Stimulated activated CD4-positive, alpha-beta T cell treated with anti-CD3 and anti-CD28 coated beads, Interleukin-2, amount 100 ng/mL, for 4 hours (primary cell): ENCODE results near the gene PRDM16.

Experiments
- DNase-seq: peaks from one replicate; pipeline ENCODE4 v3.0.0-alpha.2; 2020; ENCODE audit warnings: low read depth

PRDM16 gene

DNA sequence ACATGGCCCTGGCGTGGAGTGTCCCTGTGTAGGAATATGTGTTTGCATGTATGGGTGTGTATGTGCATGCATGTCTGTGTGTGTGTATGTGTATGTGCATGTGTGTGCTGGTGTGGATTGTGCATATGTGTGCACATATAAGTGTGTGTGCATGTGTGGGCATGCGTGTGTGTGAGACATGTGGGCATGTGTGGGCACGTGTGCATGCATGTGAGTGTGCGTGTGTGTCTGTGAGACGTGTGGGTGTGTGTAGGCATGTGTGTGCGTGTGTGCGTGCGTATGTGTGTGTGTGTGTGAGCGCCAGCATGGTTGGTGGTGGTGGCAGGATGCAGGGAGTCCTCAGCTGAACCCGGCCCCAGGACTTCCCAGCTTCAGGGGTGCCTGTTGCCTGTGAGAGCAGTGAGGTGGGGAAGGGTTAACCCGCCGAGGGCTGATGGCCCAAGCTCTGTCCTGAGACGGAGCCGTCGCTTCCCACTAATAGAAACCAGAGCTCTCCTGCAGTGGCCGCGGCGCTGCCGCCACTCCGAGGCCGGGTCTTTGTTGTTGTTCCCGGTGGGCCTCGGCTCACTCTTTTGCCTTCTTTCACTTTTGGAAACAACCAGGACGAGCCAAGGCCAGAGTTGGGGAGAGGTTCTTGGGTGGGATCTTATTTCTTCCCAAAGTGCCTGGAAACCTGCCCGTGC, 241.9 kb downstream of the PRDM16 start:
- no peak for DNase-seq

DNA sequence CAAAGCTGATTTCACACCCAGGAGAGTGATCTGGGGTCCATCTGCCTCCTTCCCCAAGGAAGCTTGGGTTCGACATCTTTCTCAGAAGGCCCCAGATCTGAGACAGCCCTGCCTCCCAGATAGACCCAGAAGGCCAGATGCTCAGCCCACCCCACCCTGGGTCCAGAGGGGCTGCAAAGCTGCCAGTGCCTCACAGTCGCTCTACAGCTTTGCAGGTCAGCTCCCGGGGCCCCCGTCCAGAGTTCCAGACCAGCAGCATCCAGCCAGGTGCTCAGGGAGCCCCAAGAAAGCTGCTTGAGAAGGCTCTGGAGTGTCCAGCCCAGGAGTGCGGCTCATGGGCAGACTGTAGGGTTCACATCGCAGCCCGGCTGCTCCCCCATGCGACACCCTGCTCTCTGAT, 242.7 kb downstream of the PRDM16 start:
- DNase-seq, result no peak

DNA sequence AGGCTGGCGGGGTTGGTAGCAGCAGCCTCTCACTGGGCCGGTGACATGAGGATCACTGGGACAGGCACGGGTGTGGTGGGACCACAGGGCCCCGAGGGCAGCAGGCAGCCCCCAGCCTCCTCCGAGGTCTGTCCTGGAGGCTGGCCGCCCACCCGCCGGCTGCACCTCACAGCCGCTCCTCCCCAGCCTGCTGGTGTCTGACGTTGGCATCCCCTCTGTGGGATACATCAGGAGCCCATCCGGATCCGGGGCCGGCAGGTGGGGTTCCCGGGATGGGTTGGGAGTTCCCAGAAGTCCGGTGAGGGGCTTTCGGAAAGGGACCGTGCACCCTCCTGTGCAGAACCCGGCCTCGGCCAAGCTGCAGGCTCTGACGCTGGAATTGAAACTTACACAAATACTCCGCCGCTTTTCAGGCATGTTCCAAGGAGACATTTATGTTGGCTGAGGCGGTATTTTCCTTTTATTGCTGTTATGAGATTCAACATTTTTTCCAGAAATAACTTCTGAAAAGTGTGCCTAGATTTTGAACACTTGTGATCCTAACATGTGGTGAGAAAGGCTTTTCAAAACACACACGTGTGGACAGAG, 243.4 kb downstream of the PRDM16 start:
- no peak for DNase-seq

DNA sequence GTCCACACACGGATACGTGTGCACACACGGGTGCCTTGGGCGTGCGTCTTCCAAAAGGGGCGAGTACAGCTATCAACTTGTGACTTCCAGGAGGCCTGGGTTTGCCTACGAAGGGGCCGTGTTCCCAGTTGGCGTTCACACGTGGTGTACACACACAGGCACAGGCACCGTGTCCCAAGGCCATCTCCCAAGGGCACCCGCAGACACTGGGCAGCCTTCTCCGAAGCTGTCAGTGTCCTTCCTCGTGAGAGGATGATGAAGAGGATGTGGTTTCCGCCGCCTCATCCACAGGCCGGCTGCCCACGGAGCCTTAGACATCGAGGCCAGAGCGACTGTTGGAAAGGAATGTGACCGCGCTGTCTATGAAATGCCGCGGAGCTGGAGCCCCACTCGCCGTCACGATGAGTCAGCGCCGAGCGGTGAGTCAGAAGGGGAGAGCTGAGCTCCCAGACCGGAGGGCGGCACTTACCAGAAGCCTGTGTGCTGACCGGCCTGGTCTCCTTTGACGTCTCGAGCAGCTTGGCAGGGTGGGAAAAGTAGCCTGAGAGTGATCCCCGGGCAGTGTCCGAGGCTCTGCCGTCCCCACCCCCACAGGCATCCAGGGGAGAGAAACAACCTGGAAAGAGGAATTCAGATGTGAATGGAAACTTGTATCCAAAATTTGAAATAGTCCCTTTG, 244.0 kb downstream of the PRDM16 start:
- peak; percentile 47 for DNase-seq

DNA sequence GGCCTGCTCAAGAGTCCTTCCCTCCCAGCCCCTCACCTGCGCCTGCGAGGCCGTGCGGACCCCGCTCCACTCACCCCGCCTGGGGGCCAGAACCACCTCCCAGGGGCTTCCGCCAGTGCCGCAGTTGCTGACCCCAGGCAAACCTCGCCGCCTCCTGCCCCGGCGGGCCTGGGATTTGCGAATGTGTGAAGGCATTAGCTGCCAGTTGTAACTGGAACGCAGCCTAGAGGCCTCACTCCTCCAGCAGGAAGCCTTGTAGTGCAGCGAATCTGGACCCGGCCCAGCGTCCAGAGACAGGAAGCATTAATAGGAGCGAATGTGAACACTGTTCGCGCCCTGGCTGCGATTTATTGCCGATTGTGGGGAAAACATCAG, 244.6 kb downstream of the PRDM16 start:
- no peak for DNase-seq

DNA sequence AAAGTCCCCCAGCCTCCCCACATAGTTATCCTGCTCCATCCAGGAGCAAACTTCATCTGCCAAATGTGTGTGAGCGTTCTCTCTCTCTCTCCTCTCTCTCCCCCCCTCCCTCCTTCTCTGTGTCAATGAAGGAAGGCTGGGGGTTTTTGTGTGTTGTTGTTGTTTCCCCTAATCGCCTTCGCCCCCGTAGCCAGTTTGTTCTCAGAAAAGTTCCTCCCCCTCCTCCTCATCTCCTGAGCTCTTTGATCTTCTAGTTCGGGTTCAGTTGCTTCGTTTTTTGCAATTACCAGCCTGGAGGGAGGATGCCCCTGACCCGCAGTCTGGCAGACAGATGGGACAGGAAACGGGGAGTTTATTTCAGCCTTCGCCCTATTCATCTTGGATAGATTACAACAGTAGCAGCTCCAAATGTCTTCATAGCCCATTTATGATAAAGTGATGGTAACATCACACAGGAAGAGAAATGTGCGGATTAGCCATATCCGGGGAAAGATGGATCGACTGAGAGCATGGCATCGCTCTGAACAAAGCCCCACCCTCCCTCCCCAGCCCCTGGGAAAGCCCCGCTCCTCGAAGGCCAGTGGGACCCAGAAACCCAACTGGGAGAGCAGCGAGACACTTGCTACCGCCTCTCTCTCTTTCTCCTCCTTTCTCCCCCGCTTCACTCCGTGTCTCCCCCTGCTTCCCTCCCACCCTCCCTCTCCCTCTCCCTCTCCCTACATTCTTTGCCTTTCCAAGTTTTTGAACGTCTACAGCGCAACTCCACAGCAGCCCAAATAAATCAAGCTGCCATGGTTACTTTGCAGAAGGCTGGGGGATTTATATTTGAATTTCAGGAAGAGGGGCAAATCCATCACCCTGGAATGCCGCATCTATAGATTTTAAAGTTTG, 245.7 kb downstream of the PRDM16 start:
- no peak for DNase-seq

DNA sequence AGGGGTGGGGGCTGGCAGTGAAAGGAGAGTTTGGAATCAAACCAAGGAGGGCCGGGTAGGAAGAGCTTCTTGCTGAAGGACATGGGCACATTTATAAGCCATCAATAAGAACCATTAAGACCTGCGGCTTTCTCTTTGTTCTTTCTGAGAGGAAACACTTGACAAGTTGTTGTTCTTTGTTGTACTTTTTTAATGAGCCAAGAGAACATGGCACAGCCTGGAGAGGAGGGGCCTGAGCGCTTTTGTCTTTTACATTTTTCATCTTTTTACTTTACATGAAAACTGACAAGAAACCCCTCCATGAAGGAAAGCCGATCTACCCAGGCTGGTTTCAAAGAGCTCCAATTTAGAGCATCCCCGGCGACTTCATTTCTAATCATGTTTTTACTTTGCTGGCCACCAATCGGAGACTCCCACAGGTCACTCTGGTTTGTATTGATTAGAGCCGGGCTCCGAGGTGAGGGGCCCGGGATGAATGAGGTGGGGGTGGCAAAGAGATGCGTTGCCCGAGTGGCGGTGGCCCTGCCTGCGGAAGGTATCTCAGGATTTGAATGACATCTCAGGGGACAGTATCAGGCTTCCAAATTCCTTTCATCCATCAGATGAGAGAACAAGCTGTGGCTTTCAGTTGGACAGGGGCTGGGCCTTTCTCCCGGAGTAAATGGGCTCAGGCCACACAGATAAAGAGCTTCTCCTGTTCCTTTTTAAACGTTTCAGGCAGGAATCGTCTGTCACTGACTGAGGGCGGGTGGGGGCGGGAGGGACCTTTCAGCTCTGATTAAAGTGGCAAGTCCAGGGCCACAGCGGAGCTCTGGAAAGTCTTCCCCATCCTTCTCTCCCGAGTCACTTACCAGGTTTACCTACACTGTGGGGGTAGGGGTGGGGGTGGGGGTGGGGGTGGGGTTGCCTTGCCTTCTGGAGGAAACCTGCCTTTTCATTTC, 246.7 kb downstream of the PRDM16 start:
- DNase-seq, result no peak

DNA sequence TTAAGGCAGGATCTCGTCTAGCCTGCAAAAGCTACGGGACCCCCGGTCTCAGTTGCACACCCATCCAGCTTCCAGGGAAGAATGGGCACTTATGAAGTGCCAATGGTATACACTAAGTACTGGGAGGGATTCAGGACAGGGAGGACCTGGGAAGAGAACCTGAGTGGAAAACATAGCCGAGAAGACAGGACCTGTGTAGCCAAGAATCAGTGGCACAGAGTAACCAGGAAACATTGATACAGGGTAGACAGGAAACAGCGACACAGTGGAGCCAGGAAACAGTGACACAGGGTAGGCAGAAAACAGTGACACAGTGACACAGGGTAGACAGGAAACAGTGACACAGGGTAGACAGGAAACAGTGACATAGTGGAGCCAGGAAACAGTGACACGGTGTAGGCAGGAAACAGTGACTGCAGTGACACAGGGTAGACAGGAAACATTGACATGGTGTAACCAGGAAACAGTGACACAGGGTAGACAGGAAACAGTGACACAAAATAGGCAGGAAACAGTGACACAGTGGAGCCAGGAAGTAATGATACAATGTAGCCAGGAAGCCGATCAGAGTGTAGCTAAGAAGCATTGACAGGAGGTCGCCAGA, 247.4 kb downstream of the PRDM16 start:
- DNase-seq, result peak; percentile 12

DNA sequence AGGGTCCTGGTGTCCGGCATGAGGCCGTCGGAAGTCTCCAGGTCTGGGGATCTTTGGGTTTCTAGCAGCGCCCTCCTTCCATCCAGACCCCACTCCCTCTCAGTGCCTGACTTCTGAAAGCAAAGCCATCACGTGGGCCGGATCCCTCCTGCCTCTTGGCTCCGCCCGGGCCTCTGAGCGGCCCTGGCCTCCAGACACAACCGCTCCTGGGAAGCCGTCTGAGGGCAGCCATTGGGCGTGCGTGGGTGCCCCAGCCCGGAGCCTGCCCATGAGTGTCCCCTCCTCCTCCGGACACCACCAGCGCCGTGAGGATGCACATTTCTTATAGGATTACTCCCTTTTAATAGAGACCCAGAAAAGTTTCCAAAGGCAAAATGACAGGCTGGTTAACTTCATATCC, 248.5 kb downstream of the PRDM16 start:
- no peak for DNase-seq

DNA sequence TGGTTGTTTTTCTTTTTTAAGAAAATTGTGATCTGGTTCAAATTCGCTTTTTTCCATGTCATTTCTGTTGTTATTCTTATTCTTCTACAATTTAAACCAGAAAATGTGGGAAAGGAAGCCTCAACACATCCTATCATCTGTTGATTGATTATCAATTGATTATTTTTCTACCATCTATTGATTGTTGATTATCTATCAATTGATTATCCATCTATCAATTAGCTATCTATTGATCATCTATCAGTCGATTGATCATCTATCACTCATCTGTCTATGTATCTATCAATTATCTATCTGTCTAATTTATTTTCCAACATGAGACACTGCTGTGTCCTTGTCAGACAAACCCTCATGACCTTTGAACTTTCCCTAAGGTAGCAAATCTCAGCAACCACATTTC, 249.3 kb downstream of the PRDM16 start:
- DNase-seq, result no peak

DNA sequence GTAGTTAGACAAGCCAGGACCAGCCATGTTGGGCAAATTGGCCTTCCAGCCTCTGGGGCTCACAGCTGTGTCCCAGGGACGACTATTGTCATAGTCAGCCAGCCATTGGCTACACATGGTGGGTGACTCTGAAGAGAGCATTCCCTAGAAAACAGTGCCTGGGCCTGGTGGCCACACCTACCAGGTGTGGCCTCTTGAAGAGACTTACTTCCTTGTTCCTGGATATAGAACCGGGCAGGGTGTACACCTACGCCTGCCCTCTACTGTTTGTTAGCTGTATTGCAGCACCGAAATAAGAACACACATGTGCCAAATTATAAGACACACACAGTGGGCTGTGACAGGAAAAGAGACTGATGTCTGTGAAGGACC, 250.9 kb downstream of the PRDM16 start:
- no peak for DNase-seq

DNA sequence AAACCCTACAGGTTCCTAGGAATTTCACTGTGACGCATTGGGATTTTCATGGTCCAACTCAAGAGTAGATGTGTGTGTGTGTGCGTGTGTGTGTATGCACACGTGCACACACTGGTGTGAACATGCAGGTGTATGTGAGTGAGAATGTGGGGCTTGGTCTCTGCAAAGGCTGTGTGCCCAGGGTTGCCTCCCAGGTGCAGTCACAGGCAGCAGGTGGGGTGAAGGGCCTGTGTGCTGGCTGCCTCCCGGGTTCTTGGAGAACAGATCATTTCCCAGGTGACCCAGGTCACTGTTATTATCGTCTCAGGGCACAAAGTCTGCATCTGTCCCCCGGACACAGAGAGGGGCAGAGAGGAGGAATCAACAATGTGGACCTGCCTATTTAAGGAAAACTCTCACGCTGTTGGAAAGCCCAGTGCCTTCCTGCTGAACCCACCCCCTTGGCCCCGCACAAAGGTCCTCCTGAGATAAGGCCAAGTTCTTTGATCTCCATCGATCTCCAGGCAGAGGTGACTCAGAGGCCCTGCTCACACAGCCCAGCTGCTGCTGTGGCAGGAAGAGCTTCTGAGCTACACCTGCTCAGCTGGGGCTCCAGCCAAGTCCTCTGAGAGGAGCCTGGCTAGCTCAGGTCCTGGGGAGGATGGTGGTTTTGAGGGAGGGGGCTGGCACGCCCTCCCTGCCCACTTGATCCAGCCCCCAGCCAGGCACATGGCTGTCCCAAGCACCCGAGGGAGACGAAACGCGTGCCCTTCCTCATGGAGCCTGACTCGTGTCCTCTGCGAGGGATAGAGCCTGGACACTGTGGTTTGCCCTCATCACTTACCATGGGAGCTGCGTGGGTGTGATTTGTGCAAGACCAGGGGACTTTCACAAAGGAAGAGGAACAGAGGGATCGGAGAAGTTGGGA, 251.5 kb downstream of the PRDM16 start:
- DNase-seq, result no peak

DNA sequence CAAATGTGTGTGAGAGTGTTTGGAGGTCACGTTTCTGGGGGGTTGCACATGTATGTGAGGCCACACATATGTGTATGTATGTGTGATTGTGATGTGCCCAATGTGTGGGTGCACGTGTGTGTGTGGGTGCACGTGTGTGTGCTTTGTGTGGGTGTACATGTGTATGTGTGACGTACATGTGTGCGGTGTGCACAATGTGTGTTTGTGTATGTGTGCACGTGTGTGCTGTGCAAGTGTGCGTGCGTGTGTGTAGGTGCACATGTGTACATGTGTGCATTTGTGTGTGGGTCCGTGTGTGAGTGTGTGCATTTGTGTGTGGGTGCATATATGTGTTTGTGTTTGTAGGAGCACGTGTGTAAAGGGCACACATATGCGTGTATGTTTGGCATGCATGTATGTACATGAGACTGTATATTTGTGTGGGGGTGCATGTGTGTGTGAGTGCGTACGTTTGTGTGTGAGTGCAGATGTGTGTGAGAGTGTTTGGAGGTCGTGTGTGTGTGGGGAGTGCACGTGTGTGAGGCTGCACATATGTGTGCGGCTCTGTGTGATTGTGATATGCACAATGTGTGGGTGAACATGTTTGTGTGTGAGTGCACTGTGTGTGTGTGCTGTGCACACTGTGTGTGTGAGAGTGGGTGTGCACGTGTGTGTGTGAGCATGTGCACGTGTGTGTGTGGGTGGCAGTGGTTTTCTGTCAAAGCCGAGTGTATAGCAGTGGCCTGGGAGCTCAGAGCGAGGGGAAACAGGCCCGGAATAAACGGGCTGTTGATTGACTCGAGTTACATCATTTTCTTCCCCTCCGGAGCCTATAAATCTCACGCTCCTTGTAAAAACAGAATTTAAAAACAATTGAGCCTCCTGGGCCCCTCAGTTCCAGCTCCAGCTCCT, 252.8 kb downstream of the PRDM16 start:
- DNase-seq, result no peak

DNA sequence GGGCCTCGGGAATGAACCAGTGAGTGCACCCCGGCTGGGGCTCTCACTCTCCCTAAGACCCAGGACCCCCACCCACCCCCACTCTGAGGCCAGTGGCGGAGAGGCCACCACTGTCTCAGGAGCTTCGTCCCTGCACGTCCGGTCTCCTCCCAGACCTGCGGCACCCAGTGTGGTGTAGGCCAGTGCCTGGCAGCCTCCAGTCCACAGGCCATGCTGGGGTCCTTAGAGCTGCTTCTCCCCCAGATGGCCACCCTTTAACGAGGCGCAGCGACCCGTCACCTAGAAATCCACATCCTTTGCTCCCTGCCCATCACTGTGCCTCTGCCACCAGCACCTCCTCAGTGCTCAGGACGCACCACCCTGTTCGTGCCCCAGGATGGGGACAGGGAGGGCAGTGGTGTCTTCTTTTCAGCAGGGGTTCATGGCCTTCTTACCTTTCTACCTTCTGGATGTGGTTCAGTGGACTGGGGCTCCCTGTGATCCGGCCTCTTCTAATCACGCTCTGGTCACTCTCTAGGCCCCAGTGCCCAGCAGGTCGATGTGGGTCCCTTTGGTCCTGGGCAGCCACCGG, 253.5 kb downstream of the PRDM16 start:
- no peak for DNase-seq

DNA sequence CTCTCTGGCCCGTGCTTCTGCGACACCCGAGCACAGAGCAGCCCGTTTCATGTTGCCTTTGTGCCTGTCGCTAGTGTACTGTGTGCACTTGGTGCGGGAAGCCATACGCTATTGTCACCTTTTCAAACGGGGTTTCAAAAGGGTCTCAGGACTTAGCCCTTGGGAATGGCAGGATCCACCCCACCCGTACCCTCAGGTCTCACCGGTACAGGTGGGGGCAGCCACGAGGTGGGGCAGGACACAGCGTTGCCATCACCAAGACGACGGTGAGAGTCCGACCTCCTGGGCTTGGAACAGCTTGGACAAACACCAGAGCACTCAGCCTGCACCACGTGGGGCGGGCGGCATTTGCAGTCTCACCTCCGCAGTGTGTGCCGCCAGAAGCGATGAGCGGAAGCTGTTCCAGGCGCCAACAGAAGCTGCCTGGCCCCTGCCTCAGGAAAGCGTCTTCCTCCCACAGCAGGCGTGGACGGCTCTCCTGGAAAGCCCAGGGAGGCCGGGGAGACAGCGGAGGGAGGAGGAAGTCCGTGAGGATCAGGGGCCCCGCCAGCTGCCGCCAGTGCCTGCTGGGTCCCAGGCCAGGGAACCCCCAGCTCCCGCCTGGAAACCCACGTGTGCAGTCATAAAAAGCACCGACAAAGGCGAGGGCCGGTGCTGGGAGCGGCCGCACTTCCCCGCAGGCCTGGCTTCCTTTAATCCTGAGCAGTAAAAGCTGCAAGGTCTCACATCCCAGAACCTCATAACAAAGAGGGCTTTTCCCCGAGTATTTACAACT, 254.2 kb downstream of the PRDM16 start:
- DNase-seq, result no peak

DNA sequence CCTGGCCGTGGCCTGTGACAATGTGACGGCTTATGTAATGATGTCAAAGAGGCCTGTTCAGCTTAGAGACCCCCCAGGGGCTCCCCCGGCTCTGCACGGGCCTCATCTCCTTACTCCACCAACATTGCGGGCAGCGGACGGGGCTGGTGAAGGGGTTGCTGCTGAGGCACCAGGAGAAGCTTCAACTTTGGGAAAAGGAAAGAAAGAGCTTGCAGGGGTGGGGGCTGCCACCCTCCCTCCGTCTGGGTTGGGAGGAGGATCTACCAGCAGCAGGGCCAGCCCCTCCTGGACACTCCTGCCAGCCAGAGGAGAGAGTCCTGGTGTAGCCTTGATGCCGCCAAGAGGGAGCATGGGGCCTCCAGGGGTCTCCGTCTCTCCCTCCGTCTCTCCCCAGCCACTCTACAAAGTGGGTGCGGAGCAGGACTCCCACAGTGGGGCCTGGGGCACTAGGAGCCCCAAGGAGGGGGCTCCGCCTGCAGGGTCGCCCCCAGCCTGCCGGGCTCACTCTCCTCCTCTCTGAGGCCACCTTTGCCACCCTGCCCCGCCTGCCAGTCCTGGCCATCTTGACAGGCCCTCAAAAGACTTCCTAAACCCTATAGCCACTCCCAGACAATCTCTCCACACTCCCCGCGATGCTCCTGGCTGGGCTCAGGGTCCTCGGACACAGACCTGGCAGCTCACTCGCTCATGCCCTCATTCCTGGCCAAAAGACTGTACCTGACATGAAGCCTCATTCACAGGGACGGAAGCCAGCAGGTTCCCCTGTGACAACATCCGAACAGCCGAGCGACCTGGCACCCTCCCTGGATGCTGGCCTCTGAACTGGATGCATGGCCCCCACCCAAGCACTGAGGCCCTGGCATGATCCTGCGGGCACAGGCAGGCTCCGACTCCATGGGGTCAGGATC, 255.0 kb downstream of the PRDM16 start:
- no peak for DNase-seq
